Activated CD4-positive, alpha-beta T cell treated with anti-CD3 and anti-CD28 coated beads for 36 hours (primary cell): ENCODE results near the gene CREB3. TPM values are rescaled to one million over a fixed set of nuclear protein-coding genes. Genes with fewer than 3 reads are reported as not detected.

Experiments
- ATAC-seq: fragments of 200-7000 bp; cut with Tn5 transposase; one replicate; pipeline ENCODE4 v1.10.0; 2021; ENCODE audit warnings: mild to moderate bottlenecking, moderate library complexity
- CTCF ChIA-PET: fragments of 350-600 bp; sonication (Branson Sonifier 250); formaldehyde crosslinking; loops from one replicate; lab custom pipeline; 2021; ENCODE audit warnings: antibody characterized with exemption; lab: Charles Lee
- POLR2A ChIA-PET: fragments of 350-600 bp; sonication (Branson Sonifier 250); formaldehyde crosslinking; loops from one replicate; lab custom pipeline; 2021; ENCODE audit warnings: antibody characterized with exemption, inconsistent platforms; lab: Charles Lee
- DNase-seq: peaks from one replicate; pipeline ENCODE4 v3.0.0-alpha.2; 2020
- H3K27ac Mint-ChIP-seq: one replicate; pipeline ENCODE4 v1.8.0; 2021; ENCODE audit warnings: mixed read lengths
- H3K27me3 Mint-ChIP-seq: one replicate; pipeline ENCODE4 v1.8.0; 2021; ENCODE audit warnings: mixed read lengths
- H3K36me3 Mint-ChIP-seq: one replicate; pipeline ENCODE4 v1.8.0; 2021; ENCODE audit warnings: low read depth, mixed read lengths
- H3K4me1 Mint-ChIP-seq: one replicate; pipeline ENCODE4 v1.8.0; 2021; ENCODE audit warnings: mixed read lengths
- H3K4me3 Mint-ChIP-seq: one replicate; pipeline ENCODE4 v1.8.0; 2021; ENCODE audit warnings: mild to moderate bottlenecking, moderate library complexity, mixed read lengths
- H3K9me3 Mint-ChIP-seq: one replicate; pipeline ENCODE4 v1.8.0; 2021; ENCODE audit warnings: low read depth, mixed read lengths
- intact Hi-C, 2 experiments: fragments of 100-400 bp; cut with DNase I in 1 of 2; cut with micrococcal nuclease in 1 of 2; formaldehyde crosslinking; loops; one replicate each; pipeline versions ENCODE4 v1.14.2 to v1.15.1; 2022 to 2024; cut with DNase I, micrococcal nuclease
- total RNA-seq, 2 experiments: library from RNA; stranded (reverse); gene quantifications; one replicate each; pipeline ENCODE4 v1.2.3, GENCODE V29; 2021

The CREB3 gene
- total RNA-seq, 2 experiments from 2014 or later = 24.0 to 26.0 TPM

DNA sequence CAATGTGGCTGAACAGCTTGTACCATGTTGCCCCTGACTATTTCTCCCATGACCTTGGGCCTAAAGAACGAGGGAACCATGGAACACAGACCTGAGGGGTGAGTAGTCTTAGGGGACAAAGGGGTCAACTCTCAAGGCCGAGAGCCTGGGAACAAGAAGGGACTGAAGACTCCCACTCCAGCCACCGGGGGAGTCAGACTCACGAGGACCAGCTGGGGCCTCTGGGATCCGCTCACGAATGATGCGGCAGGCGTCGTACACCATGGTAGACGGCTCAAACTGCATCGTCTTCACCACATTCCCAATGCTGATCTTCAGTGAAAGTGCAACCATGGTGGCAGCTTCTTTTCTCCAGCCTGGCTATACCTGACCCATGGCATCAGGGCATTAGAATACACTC, 7.1 kb upstream of the CREB3 start:
- Mint-ChIP-seq H3K4me3 (no peak overlapping the region), H3K9me3 (no peaks in the 10 kb centered on the region), H3K27me3 (no peaks in the 10 kb centered on the region), H3K4me1 (peaks cover 2% of the 10 kb centered on the region), H3K27ac (no peak overlapping the region), H3K36me3 (peaks cover 36% of the 10 kb centered on the region)
- ChIA-PET CTCF (interaction anchor here (0.6 to 8.4 kb wide), 5 partner anchors 12 to 61 kb away, joined by 3 to 68 read pairs (median 6); partner anchors contain the start of gene ARHGEF39), POLR2A (no interaction called here)
- no peak for ATAC-seq
- intact Hi-C loops = no loop called here
- no peak for DNase-seq

DNA sequence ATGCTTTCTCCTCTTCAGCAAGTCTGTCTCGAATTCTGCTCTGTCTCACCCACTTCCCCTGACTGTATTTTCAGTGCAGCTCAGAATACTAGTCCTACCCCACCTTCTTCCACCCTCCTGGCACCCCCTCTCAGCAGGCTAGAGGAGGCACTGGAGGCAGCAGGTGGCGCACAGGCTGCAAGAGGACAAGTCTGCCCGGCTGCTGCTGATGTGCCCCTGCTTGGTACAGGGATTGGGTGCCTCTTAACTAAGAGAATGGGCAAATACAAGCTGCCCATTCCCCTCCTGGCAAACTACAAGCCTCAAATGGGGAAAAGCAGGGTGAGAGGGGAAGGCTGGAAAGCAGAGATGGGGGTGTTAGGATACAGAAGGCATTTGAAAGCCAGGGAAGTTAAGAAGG, 5.5 kb upstream of the CREB3 start:
- POLR2A ChIA-PET = no interaction called here
- peaks cover 27% of the 10 kb centered on the region for H3K36me3 Mint-ChIP-seq

DNA sequence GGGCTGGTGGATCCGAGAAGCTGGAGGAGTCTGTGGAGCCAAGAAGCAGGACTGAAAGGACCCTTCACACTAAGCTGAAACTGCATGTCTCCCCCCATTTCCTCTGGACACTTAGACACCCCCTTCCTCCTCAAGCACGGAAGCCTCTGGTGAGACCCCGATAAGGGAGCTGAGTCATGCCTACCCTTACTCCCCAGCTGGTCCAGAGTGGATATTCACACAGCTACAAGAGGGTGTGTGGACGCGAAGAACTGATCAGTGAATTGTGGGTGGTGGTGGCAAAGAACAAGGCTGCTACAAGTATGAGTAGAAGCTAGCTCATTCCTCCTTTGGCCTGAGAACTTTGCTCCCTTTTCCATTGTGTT, 4.8 kb upstream of the CREB3 start:
- Mint-ChIP-seq H3K27ac (no peak overlapping the region), H3K4me1 (peaks cover 7% of the 10 kb centered on the region), H3K4me3 (no peak overlapping the region), H3K27me3 (no peaks in the 10 kb centered on the region), H3K9me3 (no peaks in the 10 kb centered on the region), H3K36me3 (peaks cover 22% of the 10 kb centered on the region)
- CTCF ChIA-PET = interaction anchor here (0.6 to 8.4 kb wide), 17 partner anchors 9 to 462 kb away, joined by 3 to 68 read pairs (median 4); partner anchors contain the start of genes ARHGEF39, CCDC107, GBA2 and RGP1
- ATAC-seq (no peak), DNase-seq (no peak)
- intact Hi-C loops = no loop called here
- POLR2A ChIA-PET = no interaction called here

More for the DNA sequence above, 5.5 kb upstream of the CREB3 start:
- peak; percentile 37 for ATAC-seq
- Mint-ChIP-seq H3K27ac (peak overlapping the region; percentile 49), H3K4me1 (peaks cover 7% of the 10 kb centered on the region), H3K27me3 (no peaks in the 10 kb centered on the region), H3K9me3 (no peaks in the 10 kb centered on the region), H3K4me3 (no peak overlapping the region)
- DNase-seq = peak; percentile 61
- CTCF ChIA-PET = interaction anchor here (0.5 to 8.4 kb wide), 14 partner anchors 9 to 463 kb away, joined by 3 to 68 read pairs (median 4); partner anchors contain the start of genes ARHGEF39 and TMEM8B
- intact Hi-C loops = no loop called here

DNA sequence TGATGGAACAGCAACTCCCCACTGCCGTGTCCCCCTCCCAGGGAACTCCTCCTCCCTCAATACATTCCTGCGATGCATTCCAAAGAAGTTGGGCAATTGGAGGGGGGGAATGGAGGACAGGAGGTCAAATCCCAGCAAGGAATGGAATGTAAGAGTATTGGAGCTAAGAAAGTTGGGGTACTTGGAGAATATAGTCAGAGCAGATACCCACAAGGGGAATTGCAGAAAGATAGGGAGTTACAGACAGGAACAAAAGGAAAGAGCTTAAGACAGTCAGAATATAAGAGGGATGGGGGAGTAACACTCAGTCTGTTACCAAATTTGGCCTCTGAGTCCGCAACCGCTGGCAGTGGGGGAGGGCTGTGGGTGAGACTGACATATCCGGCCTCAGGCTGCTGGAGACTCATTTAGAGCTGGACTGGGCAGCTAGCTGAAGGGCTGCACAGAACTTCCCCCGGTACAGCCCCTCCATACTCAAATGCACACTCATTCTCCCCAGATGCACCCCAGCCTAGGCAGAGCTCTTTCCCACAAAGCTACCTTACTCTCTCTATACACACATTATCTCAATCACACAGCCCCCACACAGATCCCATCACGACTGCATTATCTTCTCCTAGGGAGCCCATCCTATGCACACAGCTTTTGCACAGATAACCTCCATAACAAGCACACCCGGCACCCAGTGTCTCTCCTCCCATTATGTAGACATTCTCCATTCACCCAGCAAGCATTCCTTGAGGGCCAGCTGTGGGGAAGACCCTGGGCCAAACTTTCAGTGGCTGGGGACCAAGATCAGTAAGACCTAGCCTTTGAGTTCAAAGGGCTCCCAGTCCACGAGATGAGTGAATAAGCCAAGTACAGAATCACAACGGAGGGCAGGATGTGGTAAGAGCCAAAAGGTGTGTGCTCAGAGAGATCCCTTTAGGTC, 4.2 kb upstream of the CREB3 start:
- no peak overlapping the region for H3K27ac Mint-ChIP-seq
- H3K36me3 Mint-ChIP-seq = peaks cover 22% of the 10 kb centered on the region
- H3K4me1 Mint-ChIP-seq = peaks cover 11% of the 10 kb centered on the region
- intact Hi-C loops = no loop called here
- H3K9me3 Mint-ChIP-seq = no peaks in the 10 kb centered on the region
- ChIA-PET POLR2A (no interaction called here), CTCF (interaction anchor here (0.6 to 8.4 kb wide), 23 partner anchors 9 to 193 kb away, joined by 3 to 68 read pairs (median 4); partner anchors contain the start of genes ARHGEF39, CCDC107, GBA2 and RGP1)
- H3K4me3 Mint-ChIP-seq = no peak overlapping the region
- H3K27me3 Mint-ChIP-seq = no peaks in the 10 kb centered on the region
- DNase-seq = peak; percentile 75
- ATAC-seq = peak; percentile 7

- Mint-ChIP-seq H3K4me3 (no peak overlapping the region), H3K27me3 (no peaks in the 10 kb centered on the region), H3K36me3 (peaks cover 22% of the 10 kb centered on the region), H3K9me3 (no peaks in the 10 kb centered on the region), H3K27ac (no peak overlapping the region), H3K4me1 (peaks cover 19% of the 10 kb centered on the region)
- DNase-seq = peak; percentile 20
- ChIA-PET CTCF (interaction anchor here (0.7 to 8.4 kb wide), 14 partner anchors 9 to 193 kb away, joined by 3 to 68 read pairs (median 5); partner anchors contain the start of genes GBA2 and RGP1), POLR2A (no interaction called here)
- ATAC-seq = no peak
- intact Hi-C loops = no loop called here
Measured at GRCh38 chr9:35729101-35729500, 3.4 kb upstream of the CREB3 start.

GRCh38 chr9:35729700-35730485, 2.6 kb upstream of the CREB3 start:
- intact Hi-C loops = loop anchor here (5.0 to 10.0 kb wide), 6 partner anchors 113 to 1273 kb away; partner anchors contain the start of genes CD72 (in 1 of the 2), DNAI1 (in 1 of the 2), FAM219A (in 1 of the 2) and GNE (in 1 of the 2)
- Mint-ChIP-seq H3K36me3 (peaks cover 20% of the 10 kb centered on the region), H3K27me3 (no peaks in the 10 kb centered on the region), H3K27ac (peak overlapping the region; percentile 55), H3K4me3 (no peak overlapping the region), H3K9me3 (no peaks in the 10 kb centered on the region), H3K4me1 (peaks cover 23% of the 10 kb centered on the region)
- ATAC-seq (no peak), DNase-seq (peak; percentile 62)
- CTCF ChIA-PET = interaction anchor here (0.5 to 8.4 kb wide), 14 partner anchors 9 to 717 kb away, joined by 3 to 68 read pairs (median 5); partner anchors contain the start of genes CCDC107, GBA2, RGP1 and RMRP
- POLR2A ChIA-PET = interaction anchor here (1.1 kb wide), 1 partner anchor 19 kb away, joined by 3 read pairs; no protein-coding TSS in a partner anchor

GRCh38 chr9:35730486-35730854, 2.0 kb upstream of the CREB3 start:
- peaks cover 23% of the 10 kb centered on the region for H3K4me1 Mint-ChIP-seq
- peak overlapping the region; percentile 55 for H3K27ac Mint-ChIP-seq
- no peaks in the 10 kb centered on the region for H3K9me3 Mint-ChIP-seq
- H3K36me3 Mint-ChIP-seq = peaks cover 18% of the 10 kb centered on the region
- ATAC-seq = no peak
- DNase-seq = no peak
- H3K27me3 Mint-ChIP-seq = no peaks in the 10 kb centered on the region
- H3K4me3 Mint-ChIP-seq = no peak overlapping the region
- POLR2A ChIA-PET = interaction anchor here (1.1 kb wide), 1 partner anchor 18 kb away, joined by 3 read pairs; no protein-coding TSS in a partner anchor
- intact Hi-C loops = loop anchor here (5.0 to 10.0 kb wide), 6 partner anchors 113 to 1273 kb away; partner anchors contain the start of genes CD72 (in 1 of the 2), DNAI1 (in 1 of the 2), FAM219A (in 1 of the 2) and GNE (in 1 of the 2)
- CTCF ChIA-PET = interaction anchor here (0.5 to 8.4 kb wide), 17 partner anchors 8 to 716 kb away, joined by 3 to 68 read pairs (median 4); partner anchors contain the start of genes CCDC107, GBA2, RGP1 and RMRP

- intact Hi-C loops = loop anchor here (1.0 to 10.0 kb wide), 21 partner anchors 18 to 1274 kb away; partner anchors contain the start of genes GBA2 (in 2 of the 2), RGP1 (in 2 of the 2), CCDC107 (in 1 of the 2) and CD72 (in 1 of the 2)
- no peaks in the 10 kb centered on the region for H3K27me3 Mint-ChIP-seq
- H3K36me3 Mint-ChIP-seq = peaks cover 22% of the 10 kb centered on the region
- H3K4me1 Mint-ChIP-seq = peaks cover 21% of the 10 kb centered on the region
- H3K9me3 Mint-ChIP-seq = no peaks in the 10 kb centered on the region
- ChIA-PET CTCF (interaction anchor here (0.5 to 8.4 kb wide), 16 partner anchors 10 to 1097 kb away, joined by 3 to 68 read pairs (median 5); partner anchors contain the start of genes CCDC107, GBA2, RGP1 and RMRP), POLR2A (interaction anchor here (0.9 to 1.6 kb wide), 3 partner anchors 17 to 70 kb away, joined by 3 to 14 read pairs (median 3); partner anchors contain the start of genes GBA2, RGP1 and TPM2)
- DNase-seq (no peak), ATAC-seq (no peak)
- H3K27ac Mint-ChIP-seq = peak overlapping the region; percentile 93
- no peak overlapping the region for H3K4me3 Mint-ChIP-seq
Measured at GRCh38 chr9:35731415-35732184, 866 bp upstream of the CREB3 start.

DNA sequence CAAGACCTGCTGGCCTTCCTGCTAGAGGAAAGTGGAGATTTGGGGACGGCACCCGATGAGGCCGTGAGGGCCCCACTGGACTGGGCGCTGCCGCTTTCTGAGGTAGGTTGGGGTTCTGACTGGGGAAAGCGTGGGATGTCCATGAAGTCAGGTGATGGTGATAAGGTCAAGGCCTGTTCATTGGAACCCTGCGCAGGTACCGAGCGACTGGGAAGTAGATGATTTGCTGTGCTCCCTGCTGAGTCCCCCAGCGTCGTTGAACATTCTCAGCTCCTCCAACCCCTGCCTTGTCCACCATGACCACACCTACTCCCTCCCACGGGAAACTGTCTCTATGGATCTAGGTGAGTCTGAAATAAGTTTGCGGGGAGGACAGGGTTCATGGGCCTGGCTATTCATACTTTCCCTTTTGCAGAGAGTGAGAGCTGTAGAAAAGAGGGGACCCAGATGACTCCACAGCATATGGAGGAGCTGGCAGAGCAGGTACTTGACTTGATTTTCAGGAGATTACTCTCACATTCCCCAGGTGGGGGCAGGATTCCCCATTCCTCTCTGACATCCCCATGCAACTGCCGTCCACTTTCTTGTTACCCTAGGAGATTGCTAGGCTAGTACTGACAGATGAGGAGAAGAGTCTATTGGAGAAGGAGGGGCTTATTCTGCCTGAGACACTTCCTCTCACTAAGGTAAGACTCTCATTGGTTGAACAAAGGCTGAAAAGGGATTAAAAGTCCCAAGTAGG, 505 bp downstream of the CREB3 start:
- CTCF ChIA-PET = interaction anchor here (0.6 to 8.4 kb wide), 14 partner anchors 9 to 1038 kb away, joined by 3 to 68 read pairs (median 6); partner anchors contain the start of genes CCDC107, GBA2, RGP1 and RMRP
- no peak overlapping the region for H3K4me3 Mint-ChIP-seq
- POLR2A ChIA-PET = interaction anchor here (0.6 to 1.6 kb wide), 7 partner anchors 16 to 173 kb away, joined by 3 to 14 read pairs (median 3); partner anchors contain the start of genes CCDC107, GBA2, HRCT1 and RGP1
- no peaks in the 10 kb centered on the region for H3K27me3 Mint-ChIP-seq
- intact Hi-C loops = loop anchor here (1.0 to 10.0 kb wide), 21 partner anchors 16 to 1276 kb away; partner anchors contain the start of genes GBA2 (in 2 of the 2), RGP1 (in 2 of the 2), CCDC107 (in 1 of the 2) and CD72 (in 1 of the 2)
- ATAC-seq = peak; percentile 12
- peak overlapping the region; percentile 91 for H3K27ac Mint-ChIP-seq
- peak; percentile 64 for DNase-seq
- peaks cover 21% of the 10 kb centered on the region for H3K4me1 Mint-ChIP-seq
- peaks cover 27% of the 10 kb centered on the region for H3K36me3 Mint-ChIP-seq
- H3K9me3 Mint-ChIP-seq = no peaks in the 10 kb centered on the region
